Heart left ventricle (tissue), 13 donors: ENCODE results near the gene IL10RB.

Experiments used
- POLR2A ChIP-seq, 2 donors: fragments of 450-650 bp; IDR thresholded peaks; one replicate each; pipeline ENCODE4 v1.6.1; 2017; ENCODE audit warnings: antibody characterized with exemption in 2 of 2, mild to moderate bottlenecking in 2 of 2, moderate library complexity in 2 of 2
- TF ChIP-seq, protein P1 (sequence below), 12 donors: fragments of 200-600 bp; sonication (generic) in 4 of 12; IDR thresholded peaks; one replicate each; pipeline versions ENCODE4 v1.5.0 to v1.8.0; 2018 to 2022; ENCODE audit warnings: antibody characterized with exemption in 12 of 12, mild to moderate bottlenecking in 5 of 12
- donor health status: ischemic (EF 13 %, LVEDD 7.1; RV severe dilation, severe dysfunction).
- donor health status: DM: no; HTN: yes; CAD: no.
- donor health status: DM: no; HTN: no; CAD: no.
- donor health status: ischemic (EF 25% LVEDD 6.9; RV normal size, moderate dysfunction).
- donor health status: ischemic (EF 25% LVEDD 5.7; RV mildly dilated, moderate dysfunction).
- donor health status: ischemic (EF 35%, LVEDD 5.7; RV mildly dilated, moderate dysfunction).
- donor health status: nonischemic (EF 11% LVEDD 7.7; RV severe dilation, severe dysfunction).
- donor health status: DM: yes; HTN: yes; CAD: no.
- donor health status: PGD.
- donor health status: ischemic (EF 29% LVEDD 5.4; RV normal size, mild dysfunction).
- donor health status: nonischemic (EF 23%, LVEDD 6.1; RV moderate dilation, normal function).

DNA sequence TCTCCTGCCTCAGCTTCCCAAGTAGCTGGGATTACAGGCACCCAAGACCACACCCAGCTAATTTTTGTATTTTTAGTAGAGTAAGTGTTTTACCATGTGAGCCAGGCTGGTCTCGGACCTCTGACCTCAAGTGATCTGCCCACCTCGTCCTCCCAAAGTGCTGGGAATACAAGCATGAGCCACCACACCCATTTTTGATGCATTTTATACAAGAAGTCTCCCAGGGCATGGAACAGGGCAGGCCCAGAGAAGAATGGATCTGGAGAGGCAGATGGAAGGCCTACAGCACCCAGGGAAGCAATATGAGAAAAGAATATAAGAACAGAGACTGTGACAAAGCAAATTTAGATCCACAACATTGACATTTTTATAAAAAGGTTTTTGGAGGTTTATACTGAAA lies 39.8 kb downstream of the IL10RB start:
- TF ChIP-seq, protein P1, sequence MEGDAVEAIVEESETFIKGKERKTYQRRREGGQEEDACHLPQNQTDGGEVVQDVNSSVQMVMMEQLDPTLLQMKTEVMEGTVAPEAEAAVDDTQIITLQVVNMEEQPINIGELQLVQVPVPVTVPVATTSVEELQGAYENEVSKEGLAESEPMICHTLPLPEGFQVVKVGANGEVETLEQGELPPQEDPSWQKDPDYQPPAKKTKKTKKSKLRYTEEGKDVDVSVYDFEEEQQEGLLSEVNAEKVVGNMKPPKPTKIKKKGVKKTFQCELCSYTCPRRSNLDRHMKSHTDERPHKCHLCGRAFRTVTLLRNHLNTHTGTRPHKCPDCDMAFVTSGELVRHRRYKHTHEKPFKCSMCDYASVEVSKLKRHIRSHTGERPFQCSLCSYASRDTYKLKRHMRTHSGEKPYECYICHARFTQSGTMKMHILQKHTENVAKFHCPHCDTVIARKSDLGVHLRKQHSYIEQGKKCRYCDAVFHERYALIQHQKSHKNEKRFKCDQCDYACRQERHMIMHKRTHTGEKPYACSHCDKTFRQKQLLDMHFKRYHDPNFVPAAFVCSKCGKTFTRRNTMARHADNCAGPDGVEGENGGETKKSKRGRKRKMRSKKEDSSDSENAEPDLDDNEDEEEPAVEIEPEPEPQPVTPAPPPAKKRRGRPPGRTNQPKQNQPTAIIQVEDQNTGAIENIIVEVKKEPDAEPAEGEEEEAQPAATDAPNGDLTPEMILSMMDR (IDR thresholded peaks at IDR 0.05): no peak
- TF ChIP-seq POLR2A (IDR thresholded peaks at IDR 0.05): no peak
